Stomach (tissue), 4 donors: ENCODE data around the gene NYAP2.

Source experiments
- EP300 ChIP-seq: sonication (generic); formaldehyde crosslinking; IDR thresholded peaks from one replicate; pipeline ENCODE4 v1.6.1; 2017; ENCODE audit warnings: antibody characterized with exemption
- TF ChIP-seq, protein P1 (sequence below), 7 experiments: fragments of 450-650 bp in 4 of 7; fragments of 200-600 bp in 3 of 7; sonication (generic) in 3 of 7; IDR thresholded peaks; one replicate each; pipeline ENCODE4 v1.5.1; 2016 to 2019; ENCODE audit warnings: antibody characterized with exemption in 7 of 7, control low read depth in 2 of 7, mild to moderate bottlenecking in 1 of 7

DNA sequence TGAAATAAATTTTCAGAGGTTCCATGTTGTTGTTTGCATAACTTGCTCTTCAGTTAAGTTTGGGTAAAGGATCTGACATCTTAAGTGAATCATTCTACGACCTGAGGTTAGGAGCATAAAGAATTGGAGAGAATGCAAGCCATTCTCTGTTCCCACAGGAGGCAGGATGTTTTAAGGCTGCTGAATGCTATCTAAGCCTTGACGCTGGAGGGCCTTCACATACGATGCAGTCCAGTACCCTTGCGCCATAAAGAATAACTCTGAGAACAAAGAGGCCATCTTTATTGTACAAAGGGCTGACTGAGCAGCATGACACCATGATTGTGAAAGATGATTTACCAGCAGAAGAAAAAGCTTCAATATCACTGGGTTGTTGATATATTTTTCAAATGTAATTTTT lies 198.4 kb downstream of the NYAP2 start:
- TF ChIP-seq EP300: no peak
- TF ChIP-seq, protein P1, sequence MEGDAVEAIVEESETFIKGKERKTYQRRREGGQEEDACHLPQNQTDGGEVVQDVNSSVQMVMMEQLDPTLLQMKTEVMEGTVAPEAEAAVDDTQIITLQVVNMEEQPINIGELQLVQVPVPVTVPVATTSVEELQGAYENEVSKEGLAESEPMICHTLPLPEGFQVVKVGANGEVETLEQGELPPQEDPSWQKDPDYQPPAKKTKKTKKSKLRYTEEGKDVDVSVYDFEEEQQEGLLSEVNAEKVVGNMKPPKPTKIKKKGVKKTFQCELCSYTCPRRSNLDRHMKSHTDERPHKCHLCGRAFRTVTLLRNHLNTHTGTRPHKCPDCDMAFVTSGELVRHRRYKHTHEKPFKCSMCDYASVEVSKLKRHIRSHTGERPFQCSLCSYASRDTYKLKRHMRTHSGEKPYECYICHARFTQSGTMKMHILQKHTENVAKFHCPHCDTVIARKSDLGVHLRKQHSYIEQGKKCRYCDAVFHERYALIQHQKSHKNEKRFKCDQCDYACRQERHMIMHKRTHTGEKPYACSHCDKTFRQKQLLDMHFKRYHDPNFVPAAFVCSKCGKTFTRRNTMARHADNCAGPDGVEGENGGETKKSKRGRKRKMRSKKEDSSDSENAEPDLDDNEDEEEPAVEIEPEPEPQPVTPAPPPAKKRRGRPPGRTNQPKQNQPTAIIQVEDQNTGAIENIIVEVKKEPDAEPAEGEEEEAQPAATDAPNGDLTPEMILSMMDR (IDR thresholded peaks at IDR 0.05): no peak
